ENCODE data around the gene IL22RA2. TPM values are rescaled to one million over a fixed set of nuclear protein-coding genes. Genes with fewer than 3 reads are reported as not detected.

Gene IL22RA2
- total RNA-seq, 1 donor from 2014 or later = not detected

DNA sequence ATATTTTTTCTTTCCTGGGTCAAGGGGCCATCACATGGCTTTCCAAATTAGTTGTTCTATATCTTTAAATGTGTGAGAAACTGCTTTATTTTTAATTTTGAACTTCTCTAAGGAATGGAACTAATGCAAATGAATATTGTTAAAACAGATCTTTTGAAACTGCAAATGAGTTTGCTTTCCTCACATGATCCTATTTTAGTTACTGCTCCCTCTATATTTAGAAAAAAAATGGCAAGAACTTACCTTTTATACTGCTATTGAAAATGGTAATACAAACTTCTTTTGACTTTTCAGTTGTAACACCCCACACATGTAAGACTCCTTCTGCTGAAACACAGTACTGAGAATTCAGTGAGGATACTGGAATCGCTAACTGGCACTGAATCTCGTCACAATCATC, 29.8 kb upstream of the IL22RA2 start:
- H3K36me3 Mint-ChIP-seq = peaks cover 46% of the 10 kb centered on the region
- TF ChIP-seq, protein P1, sequence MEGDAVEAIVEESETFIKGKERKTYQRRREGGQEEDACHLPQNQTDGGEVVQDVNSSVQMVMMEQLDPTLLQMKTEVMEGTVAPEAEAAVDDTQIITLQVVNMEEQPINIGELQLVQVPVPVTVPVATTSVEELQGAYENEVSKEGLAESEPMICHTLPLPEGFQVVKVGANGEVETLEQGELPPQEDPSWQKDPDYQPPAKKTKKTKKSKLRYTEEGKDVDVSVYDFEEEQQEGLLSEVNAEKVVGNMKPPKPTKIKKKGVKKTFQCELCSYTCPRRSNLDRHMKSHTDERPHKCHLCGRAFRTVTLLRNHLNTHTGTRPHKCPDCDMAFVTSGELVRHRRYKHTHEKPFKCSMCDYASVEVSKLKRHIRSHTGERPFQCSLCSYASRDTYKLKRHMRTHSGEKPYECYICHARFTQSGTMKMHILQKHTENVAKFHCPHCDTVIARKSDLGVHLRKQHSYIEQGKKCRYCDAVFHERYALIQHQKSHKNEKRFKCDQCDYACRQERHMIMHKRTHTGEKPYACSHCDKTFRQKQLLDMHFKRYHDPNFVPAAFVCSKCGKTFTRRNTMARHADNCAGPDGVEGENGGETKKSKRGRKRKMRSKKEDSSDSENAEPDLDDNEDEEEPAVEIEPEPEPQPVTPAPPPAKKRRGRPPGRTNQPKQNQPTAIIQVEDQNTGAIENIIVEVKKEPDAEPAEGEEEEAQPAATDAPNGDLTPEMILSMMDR (conservative IDR thresholded peaks at IDR 0.05) = no peak
- no peak for DNase-seq (ENCODE audit: extremely low spot score, unreplicated experiment)
- H3K9me3 Mint-ChIP-seq = peaks cover 5% of the 10 kb centered on the region
- H3K4me3 Mint-ChIP-seq = no peak overlapping the region
- H3K27me3 Mint-ChIP-seq = no peaks in the 10 kb centered on the region
- H3K27ac Mint-ChIP-seq = no peak overlapping the region
- no peaks in the 10 kb centered on the region for H3K4me1 Mint-ChIP-seq (ENCODE audit: unreplicated experiment)

GRCh38 chr6:137202078-137202477, 28.6 kb upstream of the IL22RA2 start:
- Mint-ChIP-seq H3K36me3 (peaks cover 44% of the 10 kb centered on the region), H3K4me3 (no peak overlapping the region), H3K4me1 (ENCODE audit: unreplicated experiment) (no peaks in the 10 kb centered on the region), H3K9me3 (no peaks in the 10 kb centered on the region), H3K27ac (no peak overlapping the region), H3K27me3 (no peaks in the 10 kb centered on the region)
- TF ChIP-seq, protein P1 (conservative IDR thresholded peaks at IDR 0.05) = peak; percentile 64
- no peak for DNase-seq (ENCODE audit: extremely low spot score, unreplicated experiment)

GRCh38 chr6:137201006-137201405, 27.6 kb upstream of the IL22RA2 start:
- H3K36me3 Mint-ChIP-seq = peaks cover 39% of the 10 kb centered on the region
- H3K27ac Mint-ChIP-seq = no peak overlapping the region
- no peaks in the 10 kb centered on the region for H3K9me3 Mint-ChIP-seq
- H3K4me1 Mint-ChIP-seq (ENCODE audit: unreplicated experiment) = no peaks in the 10 kb centered on the region
- no peaks in the 10 kb centered on the region for H3K27me3 Mint-ChIP-seq
- H3K4me3 Mint-ChIP-seq = no peak overlapping the region
- TF ChIP-seq, protein P1 (conservative IDR thresholded peaks at IDR 0.05) = no peak
- DNase-seq (ENCODE audit: extremely low spot score, unreplicated experiment) = no peak

DNA sequence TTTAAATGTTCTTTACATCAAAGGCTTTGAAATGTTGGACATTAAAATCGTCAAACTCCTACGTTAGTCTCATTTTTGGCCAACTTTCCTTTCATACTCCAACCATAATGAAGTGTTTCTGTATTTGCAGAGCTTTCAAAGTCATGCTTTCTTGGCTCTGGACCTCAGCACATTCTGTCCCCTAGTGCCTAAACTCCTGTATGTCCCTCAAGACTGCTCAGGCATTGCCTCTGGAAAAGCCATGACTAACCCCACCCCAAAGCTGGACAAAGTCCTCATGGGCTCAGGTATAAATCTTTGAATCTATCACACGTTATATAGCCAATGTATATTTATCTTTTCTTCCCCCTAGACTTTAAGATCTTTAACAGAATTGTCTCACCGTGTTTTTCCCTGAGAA, 26.8 kb upstream of the IL22RA2 start:
- DNase-seq (ENCODE audit: extremely low spot score, unreplicated experiment) = no peak
- peaks cover 35% of the 10 kb centered on the region for H3K36me3 Mint-ChIP-seq
- H3K4me1 Mint-ChIP-seq (ENCODE audit: unreplicated experiment) = no peaks in the 10 kb centered on the region
- no peaks in the 10 kb centered on the region for H3K27me3 Mint-ChIP-seq
- no peak overlapping the region for H3K4me3 Mint-ChIP-seq
- no peak overlapping the region for H3K27ac Mint-ChIP-seq
- no peaks in the 10 kb centered on the region for H3K9me3 Mint-ChIP-seq
- TF ChIP-seq, protein P1 (conservative IDR thresholded peaks at IDR 0.05) = no peak

- no peak for DNase-seq (ENCODE audit: extremely low spot score, unreplicated experiment)
- H3K27me3 Mint-ChIP-seq = no peaks in the 10 kb centered on the region
- no peaks in the 10 kb centered on the region for H3K4me1 Mint-ChIP-seq (ENCODE audit: unreplicated experiment)
- H3K27ac Mint-ChIP-seq = no peak overlapping the region
- no peaks in the 10 kb centered on the region for H3K9me3 Mint-ChIP-seq
- H3K36me3 Mint-ChIP-seq = peaks cover 21% of the 10 kb centered on the region
- TF ChIP-seq, protein P1 (conservative IDR thresholded peaks at IDR 0.05) = no peak
- no peak overlapping the region for H3K4me3 Mint-ChIP-seq
Measured at GRCh38 chr6:137197684-137198645, 24.5 kb upstream of the IL22RA2 start.

All from type B pancreatic cell (in vitro differentiated cells).